ENCODE measurements around the gene STX16. TPM values are rescaled to one million over a fixed set of nuclear protein-coding genes. Genes with fewer than 3 reads are reported as not detected.

The STX16 gene
- total and polyA plus RNA-seq, 2 donors (not counting 1 experiment from before 2014, with no cell fraction given): 110 to 117 TPM

DNA sequence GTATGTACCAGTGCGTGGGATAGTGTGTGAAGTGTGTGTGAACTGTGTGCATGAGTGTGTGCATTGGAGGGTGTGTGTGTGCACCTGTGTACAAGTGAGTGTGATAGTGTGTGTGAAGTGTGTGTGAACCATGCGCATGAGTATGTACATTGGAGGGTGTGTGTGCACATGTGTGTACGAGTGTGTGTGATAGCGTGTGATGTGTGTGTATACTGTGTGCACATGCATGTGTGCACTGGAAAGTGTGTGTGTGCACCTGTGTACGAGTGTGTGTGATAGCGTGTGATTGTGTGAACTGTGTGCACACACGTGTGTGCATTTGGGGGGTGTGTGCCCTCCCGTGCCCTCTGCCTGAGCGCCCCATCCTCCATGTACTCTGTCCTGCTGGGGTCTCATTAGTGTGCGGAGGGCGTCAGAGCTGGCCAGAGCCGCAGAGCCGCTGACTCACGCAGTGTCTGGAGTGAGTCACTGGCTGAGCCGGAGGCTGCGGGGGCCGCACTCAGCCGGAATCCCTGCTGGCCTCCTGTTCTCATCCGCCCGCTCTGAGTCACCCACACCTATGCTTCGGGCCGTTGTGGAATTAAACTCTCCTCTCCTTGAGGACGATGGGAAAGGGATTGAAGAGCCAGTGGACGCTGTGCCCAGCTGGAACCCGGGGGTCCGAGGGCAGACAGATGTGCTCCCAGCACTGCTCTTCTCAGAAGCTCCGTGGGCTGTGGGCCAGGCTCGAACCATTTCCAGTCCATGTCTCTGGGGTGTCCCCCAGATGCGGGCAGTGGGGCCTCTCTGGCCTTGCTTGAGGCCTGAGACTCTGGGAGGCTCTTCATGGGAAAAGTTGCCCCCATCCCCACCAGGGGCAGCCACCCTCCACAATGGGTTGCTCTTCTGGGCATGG is 27.3 kb upstream of the STX16 start:
- no peak overlapping the region for H2AFZ ChIP-seq (ENCODE audit: insufficient read depth, low read depth, low read length, poor library complexity, severe bottlenecking)

More for the DNA sequence above, 27.3 kb upstream of the STX16 start:
- H3K4me3 ChIP-seq (ENCODE audit: control extremely low read depth in 1 of 5, extremely low read depth in 1 of 5, insufficient read depth in 1 of 5, low read depth in 2 of 5, low read length in 4 of 5): no peak overlapping the region
- Mint-ChIP-seq H3K4me1 (no peaks in the 10 kb centered on the region), H3K27ac (no peak overlapping the region), H3K4me3 (no peak overlapping the region), H3K9me3 (ENCODE audit: insufficient read depth) (no peaks in the 10 kb centered on the region), H3K27me3 (peaks cover 32% of the 10 kb centered on the region)
- TF ChIP-seq EZH2 (IDR thresholded peaks at IDR 0.05; ENCODE audit: borderline replicate concordance, insufficient read depth, low read depth, low read length, poor library complexity, severe bottlenecking) (no peak), CTCF (IDR thresholded peaks at IDR 0.05) (no peak)
- DNase-seq: no peak
- H3K9ac ChIP-seq (ENCODE audit: low read length): no peak overlapping the region
- no peak for ATAC-seq (ENCODE audit: low read depth)
- ChIA-PET CTCF (no interaction called here), POLR2A (no interaction called here)
- 96% methylated on average over 29 of the region's 29 CpGs for WGBS (ENCODE audit: insufficient coverage)
- peaks cover 0 to 8% (median 0%) of the 10 kb centered on the region in 3 donors for H3K9me3 ChIP-seq (ENCODE audit: control extremely low read depth in 1 of 3, control insufficient read depth in 2 of 3, insufficient read depth in 1 of 3, low read length in 2 of 3)
- H4K20me1 ChIP-seq (ENCODE audit: control insufficient read depth, insufficient read depth, low read length, poor library complexity, severe bottlenecking): no peaks in the 10 kb centered on the region
- H3K27ac ChIP-seq (ENCODE audit: low read length in 2 of 2): no peak overlapping the region
- no peaks in the 10 kb centered on the region for H3K79me2 ChIP-seq (ENCODE audit: control insufficient read depth, insufficient read depth, low read length)
- peaks cover 0 to 6% (median 0%) of the 10 kb centered on the region in 4 experiments for H3K27me3 ChIP-seq (replicated peaks in 1 of 4; ENCODE audit: control extremely low read depth in 1 of 4, control insufficient read depth in 3 of 4, insufficient read depth in 4 of 4, low read length in 3 of 4)
- no peaks in the 10 kb centered on the region for H3K4me1 ChIP-seq (ENCODE audit: control insufficient read depth in 2 of 2, insufficient read depth in 2 of 2, low read length in 2 of 2)
- H3K4me2 ChIP-seq (replicated peaks; ENCODE audit: low read depth, low read length, poor library complexity, severe bottlenecking): no peak overlapping the region
- H3K36me3 ChIP-seq (replicated peaks in 1 of 2; ENCODE audit: control extremely low read depth in 1 of 2, control insufficient read depth in 1 of 2, extremely low read depth in 1 of 2, insufficient read depth in 2 of 2, low read length in 1 of 2): no peaks in the 10 kb centered on the region
- intact Hi-C loops (cut with micrococcal nuclease): no loop called here

Data from B cell (primary cell).